ENCODE data around the gene ROBO2. TPM values are rescaled to one million over a fixed set of nuclear protein-coding genes. Genes with fewer than 3 reads are reported as not detected.

The ROBO2 gene
- total RNA-seq, 1 experiment from 2014 or later: not detected

DNA sequence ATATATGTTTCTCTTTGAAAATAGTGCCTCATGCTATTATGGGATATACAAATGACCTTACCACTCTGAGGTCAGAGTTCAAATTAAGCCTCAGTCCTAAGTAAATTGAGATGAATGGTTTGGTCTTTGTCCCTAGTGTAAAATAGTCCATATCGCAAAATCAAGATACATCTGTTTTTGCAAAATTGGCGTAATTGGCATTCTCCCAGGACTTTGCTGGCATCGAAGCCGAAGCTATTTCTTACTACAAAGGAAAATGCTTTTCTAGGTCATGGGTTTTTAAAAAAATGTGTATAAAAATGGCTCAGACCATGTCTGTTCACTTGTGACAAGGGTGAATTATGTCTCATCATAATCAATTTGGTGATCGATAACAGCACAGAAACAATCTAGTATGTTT, 25.9 kb downstream of the ROBO2 start:
- BruUV-seq (replicated peaks): no TSS peak
- POLR2A ChIA-PET: no interaction called here
- Histone ChIP-seq H3K27ac (ENCODE audit: low read depth, low read length) (no peak overlapping the region), H2AFZ (ENCODE audit: low read depth, low read length, poor library complexity, severe bottlenecking) (no peak overlapping the region), H3K9ac (ENCODE audit: low read length) (no peak overlapping the region), H3K36me3 (ENCODE audit: control insufficient read depth in 1 of 2, insufficient read depth in 2 of 2, low read length in 2 of 2) (no peaks in the 10 kb centered on the region), H3K4me1 (ENCODE audit: control insufficient read depth in 1 of 2, insufficient read depth in 2 of 2, low read length in 2 of 2) (no peaks in the 10 kb centered on the region), H3K9me3 (ENCODE audit: control insufficient read depth in 1 of 2, insufficient read depth in 1 of 2, low read depth in 1 of 2, low read length in 2 of 2) (peaks cover 24 to 27% of the 10 kb centered on the region in 2 experiments; a peak in 3 of 4 replicates), H3K27me3 (ENCODE audit: insufficient read depth, low read length) (no peaks in the 10 kb centered on the region), H4K20me1 (ENCODE audit: insufficient read depth) (no peaks in the 10 kb centered on the region), H3K9me2 (ENCODE audit: insufficient read depth) (no peaks in the 10 kb centered on the region), H3K79me2 (ENCODE audit: insufficient read depth, low read length) (no peaks in the 10 kb centered on the region), H3K4me3 (replicated peaks in 1 of 2; ENCODE audit: low read depth in 1 of 2, low read length in 2 of 2) (no peak overlapping the region), H3K4me2 (ENCODE audit: low read length) (no peak overlapping the region)
- TF ChIP-seq SRF (IDR thresholded peaks at IDR 0.05; ENCODE audit: low read depth) (no peak), YY1 (IDR thresholded peaks at IDR 0.05; ENCODE audit: extremely low read depth, insufficient replicate concordance, low read depth, low read length) (no peak), ZNF274 (IDR thresholded peaks at IDR 0.05; ENCODE audit: low read depth, low read length) (no peak), ZFX (IDR thresholded peaks at IDR 0.05) (no peak), CEBPB (IDR thresholded peaks at IDR 0.05; ENCODE audit: low read depth) (no peak), FOSL1 (IDR thresholded peaks at IDR 0.05; ENCODE audit: low read depth) (no peak), POLR2AphosphoS5 (IDR thresholded peaks at IDR 0.05; ENCODE audit: low read depth, low read length) (no peak)
- TF ChIP-seq, protein P1, sequence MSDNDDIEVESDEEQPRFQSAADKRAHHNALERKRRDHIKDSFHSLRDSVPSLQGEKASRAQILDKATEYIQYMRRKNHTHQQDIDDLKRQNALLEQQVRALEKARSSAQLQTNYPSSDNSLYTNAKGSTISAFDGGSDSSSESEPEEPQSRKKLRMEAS (IDR thresholded peaks at IDR 0.05): no peak
- TF ChIP-seq, protein P2, sequence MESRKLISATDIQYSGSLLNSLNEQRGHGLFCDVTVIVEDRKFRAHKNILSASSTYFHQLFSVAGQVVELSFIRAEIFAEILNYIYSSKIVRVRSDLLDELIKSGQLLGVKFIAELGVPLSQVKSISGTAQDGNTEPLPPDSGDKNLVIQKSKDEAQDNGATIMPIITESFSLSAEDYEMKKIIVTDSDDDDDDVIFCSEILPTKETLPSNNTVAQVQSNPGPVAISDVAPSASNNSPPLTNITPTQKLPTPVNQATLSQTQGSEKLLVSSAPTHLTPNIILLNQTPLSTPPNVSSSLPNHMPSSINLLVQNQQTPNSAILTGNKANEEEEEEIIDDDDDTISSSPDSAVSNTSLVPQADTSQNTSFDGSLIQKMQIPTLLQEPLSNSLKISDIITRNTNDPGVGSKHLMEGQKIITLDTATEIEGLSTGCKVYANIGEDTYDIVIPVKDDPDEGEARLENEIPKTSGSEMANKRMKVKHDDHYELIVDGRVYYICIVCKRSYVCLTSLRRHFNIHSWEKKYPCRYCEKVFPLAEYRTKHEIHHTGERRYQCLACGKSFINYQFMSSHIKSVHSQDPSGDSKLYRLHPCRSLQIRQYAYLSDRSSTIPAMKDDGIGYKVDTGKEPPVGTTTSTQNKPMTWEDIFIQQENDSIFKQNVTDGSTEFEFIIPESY (IDR thresholded peaks at IDR 0.05; ENCODE audit: extremely low read depth, insufficient replicate concordance, low read length): no peak
- TF ChIP-seq, protein P3, sequence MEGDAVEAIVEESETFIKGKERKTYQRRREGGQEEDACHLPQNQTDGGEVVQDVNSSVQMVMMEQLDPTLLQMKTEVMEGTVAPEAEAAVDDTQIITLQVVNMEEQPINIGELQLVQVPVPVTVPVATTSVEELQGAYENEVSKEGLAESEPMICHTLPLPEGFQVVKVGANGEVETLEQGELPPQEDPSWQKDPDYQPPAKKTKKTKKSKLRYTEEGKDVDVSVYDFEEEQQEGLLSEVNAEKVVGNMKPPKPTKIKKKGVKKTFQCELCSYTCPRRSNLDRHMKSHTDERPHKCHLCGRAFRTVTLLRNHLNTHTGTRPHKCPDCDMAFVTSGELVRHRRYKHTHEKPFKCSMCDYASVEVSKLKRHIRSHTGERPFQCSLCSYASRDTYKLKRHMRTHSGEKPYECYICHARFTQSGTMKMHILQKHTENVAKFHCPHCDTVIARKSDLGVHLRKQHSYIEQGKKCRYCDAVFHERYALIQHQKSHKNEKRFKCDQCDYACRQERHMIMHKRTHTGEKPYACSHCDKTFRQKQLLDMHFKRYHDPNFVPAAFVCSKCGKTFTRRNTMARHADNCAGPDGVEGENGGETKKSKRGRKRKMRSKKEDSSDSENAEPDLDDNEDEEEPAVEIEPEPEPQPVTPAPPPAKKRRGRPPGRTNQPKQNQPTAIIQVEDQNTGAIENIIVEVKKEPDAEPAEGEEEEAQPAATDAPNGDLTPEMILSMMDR (IDR thresholded peaks at IDR 0.05 in 2 of 3, conservative IDR thresholded peaks at IDR 0.05 in 1 of 3; ENCODE audit: borderline replicate concordance in 1 of 3, insufficient read depth in 1 of 3, low read depth in 2 of 3, low read length in 2 of 3): no peak
- TF ChIP-seq, protein P4, sequence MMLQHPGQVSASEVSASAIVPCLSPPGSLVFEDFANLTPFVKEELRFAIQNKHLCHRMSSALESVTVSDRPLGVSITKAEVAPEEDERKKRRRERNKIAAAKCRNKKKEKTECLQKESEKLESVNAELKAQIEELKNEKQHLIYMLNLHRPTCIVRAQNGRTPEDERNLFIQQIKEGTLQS (IDR thresholded peaks at IDR 0.05): no peak
- RAD21 ChIA-PET (ENCODE audit: low non-redundant PET in 1 of 2, low total read pairs in 2 of 2, uncharacterized antibody in 2 of 2, unreplicated experiment in 2 of 2): no interaction called here
- CTCF ChIA-PET: no interaction called here
- no peak for DNase-seq (ENCODE audit: low read depth, low spot score)
- ATAC-seq: no peak
- intact Hi-C loops (cut with micrococcal nuclease): no loop called here

All from HCT116 (cell line).